ENCODE data around the gene BAZ2B.

DNA sequence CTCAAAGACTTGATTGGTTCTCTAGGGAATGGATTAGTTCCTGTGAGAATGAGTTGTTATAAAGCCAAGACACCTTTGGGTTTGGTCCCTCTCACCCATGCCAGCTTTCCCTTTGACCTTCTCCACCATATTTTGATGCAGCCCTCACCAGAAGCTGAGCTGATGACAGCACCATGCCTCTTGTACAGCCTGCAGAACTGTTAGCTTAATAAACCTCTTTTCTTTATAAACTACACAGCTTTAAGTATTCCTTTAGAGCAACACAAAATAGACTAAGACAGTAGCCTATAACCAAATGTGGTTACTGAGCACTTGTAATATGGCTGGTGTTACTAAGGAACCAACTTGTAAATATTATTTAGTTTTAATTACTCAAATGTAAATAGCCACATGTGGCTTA is 55.1 kb downstream of the BAZ2B start:
- TF ChIP-seq, protein P1, sequence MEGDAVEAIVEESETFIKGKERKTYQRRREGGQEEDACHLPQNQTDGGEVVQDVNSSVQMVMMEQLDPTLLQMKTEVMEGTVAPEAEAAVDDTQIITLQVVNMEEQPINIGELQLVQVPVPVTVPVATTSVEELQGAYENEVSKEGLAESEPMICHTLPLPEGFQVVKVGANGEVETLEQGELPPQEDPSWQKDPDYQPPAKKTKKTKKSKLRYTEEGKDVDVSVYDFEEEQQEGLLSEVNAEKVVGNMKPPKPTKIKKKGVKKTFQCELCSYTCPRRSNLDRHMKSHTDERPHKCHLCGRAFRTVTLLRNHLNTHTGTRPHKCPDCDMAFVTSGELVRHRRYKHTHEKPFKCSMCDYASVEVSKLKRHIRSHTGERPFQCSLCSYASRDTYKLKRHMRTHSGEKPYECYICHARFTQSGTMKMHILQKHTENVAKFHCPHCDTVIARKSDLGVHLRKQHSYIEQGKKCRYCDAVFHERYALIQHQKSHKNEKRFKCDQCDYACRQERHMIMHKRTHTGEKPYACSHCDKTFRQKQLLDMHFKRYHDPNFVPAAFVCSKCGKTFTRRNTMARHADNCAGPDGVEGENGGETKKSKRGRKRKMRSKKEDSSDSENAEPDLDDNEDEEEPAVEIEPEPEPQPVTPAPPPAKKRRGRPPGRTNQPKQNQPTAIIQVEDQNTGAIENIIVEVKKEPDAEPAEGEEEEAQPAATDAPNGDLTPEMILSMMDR (IDR thresholded peaks at IDR 0.05), result no peak
- TF ChIP-seq POLR2A (IDR thresholded peaks at IDR 0.05), result no peak
